IPS DF 19.7 (cell line): ENCODE measurements around the gene MISP.
A peak's percentile ranks its signal among the peaks of the same experiment; 100 is the strongest.
"Not testable (repeated sequence)": the region's sequence is repeated elsewhere in the genome, so short reads cannot be mapped to it uniquely, and the experiment has no call there.

Source experiments
- DNase-seq: peaks from one replicate; pipeline ENCODE4 v3.0.0-alpha.2; 2013; ENCODE audit warnings: low read depth, low spot score

The MISP gene

DNA sequence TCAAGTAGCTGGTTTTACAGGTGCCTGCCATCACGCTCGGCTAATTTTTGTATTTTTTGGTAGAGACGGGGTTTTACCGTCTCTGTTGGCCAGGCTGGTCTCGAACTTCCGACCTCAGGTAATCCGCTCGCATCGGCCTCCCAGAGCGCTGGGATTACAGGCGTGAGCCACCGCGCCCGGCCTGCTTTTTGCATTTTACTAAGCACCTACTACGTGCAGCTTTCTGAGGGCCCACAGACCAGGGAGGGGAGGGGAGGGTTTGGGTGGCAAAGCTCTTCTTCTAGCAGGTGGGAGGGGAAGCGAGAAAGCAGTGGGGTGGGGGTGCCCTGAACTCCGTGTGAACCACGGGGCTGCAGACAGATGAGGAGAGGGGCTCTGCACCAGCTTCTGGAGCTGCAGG lies 27.2 kb upstream of the MISP start:
- DNase-seq = no peak

DNA sequence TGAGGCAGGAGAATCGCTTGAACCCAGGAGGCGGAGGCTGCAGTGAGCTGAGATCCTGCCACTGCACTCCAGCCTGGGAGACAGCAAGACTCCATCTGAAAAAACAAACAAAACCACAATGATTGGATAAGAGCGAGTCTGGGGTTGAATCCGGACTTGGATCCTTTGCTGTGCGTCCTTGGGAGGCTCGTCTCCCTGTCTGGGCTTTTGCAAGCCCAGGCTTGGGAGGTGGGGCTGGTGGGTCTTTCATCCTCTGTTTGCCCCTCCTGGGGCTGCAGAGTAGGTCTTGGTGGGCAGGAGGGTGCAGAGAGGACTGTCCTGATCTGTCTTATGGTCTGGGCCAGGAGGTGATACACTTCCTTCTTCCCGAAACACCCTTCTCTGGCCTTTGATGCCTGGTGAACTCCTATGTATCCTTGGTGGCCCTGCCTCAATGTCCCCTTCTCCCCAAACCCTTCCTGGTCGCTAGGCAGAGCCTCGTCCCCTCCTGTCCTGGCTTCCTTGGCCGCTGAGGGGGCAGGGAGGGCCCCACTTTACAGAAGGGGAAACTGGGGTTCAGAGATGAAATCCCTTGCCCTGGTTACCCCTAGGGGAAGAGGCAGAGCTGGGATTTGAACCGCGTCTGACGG lies 25.3 kb upstream of the MISP start:
- DNase-seq = no peak

DNA sequence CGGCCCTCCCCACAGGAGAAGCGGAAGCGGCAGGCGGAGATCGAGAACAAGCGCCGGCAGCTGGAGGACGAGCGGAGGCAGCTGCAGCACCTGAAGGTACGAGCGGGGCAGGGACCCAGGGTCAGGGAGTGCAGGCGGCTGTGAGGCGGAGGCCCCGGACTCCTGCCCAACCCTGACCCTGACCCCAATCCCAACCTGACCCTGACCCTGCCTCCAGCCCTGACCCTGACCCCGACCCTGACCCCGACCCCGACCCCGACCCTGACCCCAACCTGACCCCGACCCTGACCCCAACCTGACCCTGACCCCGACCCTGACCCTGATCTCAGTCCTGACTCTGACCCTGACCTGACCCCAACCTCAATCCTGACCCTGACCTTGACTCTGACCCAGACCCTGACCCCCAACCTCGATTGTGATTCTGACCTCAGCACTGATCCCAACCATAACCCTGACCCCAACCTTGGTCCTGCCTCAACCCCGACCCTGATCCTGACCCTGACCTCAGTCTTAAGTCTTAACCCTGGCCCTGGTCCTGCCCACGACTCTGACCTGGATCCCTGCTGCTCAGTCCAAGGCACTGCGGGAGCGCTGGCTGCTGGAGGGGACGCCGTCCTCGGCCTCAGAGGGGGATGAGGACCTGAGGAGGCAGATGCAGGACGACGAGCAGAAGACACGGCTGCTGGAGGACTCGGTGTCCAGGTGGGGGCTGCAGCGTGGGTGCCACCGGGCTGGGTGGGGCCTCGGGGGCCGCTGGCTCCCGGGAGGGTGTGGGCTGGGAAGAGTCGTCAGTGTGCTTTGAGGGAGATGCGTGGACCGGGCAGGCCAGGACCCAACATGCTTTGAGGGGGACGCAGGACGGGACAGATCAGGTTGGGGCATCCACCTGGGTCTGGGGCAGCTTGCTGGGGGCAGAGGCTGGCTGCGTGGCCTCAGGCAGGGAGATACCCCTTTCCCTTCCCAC lies 23.6 kb upstream of the MISP start:
- no peak for DNase-seq

DNA sequence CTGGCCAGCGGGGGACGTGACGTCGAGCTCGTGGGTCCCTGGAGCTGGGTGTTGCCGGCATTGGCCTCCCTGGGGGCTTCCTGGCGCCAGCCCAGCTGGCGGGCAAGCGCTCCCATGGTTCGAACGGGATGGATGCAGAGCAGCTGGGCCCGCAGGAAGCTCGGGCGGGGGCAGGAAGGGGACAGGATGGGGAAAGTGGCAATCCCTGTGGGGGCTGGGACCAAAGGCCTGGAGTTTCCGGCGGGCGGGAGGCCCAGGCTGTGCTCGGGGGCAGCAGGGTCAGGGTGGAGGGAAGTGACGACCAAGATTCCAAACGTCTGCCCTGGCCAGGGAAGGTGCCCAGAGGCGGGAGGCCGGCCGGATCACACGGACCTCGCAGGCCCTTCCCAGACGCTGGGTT lies 22.9 kb upstream of the MISP start:
- no peak for DNase-seq

DNA sequence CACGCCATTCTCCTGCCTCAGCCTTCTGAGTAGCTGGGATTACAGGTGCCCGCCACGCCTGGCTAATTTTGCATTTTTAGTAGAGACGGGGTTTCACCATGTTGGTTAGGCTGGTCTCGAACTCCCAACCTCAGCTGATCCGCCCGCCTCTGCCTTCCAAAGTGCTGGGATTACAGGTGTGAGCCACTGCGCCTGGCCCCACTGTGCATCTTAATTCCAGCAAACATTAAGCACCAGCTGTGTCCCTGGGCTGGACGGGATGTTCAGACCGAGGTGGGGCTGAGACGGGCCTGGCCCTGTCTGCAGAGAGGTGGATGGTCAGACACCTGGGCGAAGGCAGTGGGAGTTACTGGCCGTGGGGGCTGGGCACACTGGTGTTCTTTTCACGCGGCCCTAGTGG lies 21.3 kb upstream of the MISP start:
- not testable (repeated sequence) for DNase-seq

DNA sequence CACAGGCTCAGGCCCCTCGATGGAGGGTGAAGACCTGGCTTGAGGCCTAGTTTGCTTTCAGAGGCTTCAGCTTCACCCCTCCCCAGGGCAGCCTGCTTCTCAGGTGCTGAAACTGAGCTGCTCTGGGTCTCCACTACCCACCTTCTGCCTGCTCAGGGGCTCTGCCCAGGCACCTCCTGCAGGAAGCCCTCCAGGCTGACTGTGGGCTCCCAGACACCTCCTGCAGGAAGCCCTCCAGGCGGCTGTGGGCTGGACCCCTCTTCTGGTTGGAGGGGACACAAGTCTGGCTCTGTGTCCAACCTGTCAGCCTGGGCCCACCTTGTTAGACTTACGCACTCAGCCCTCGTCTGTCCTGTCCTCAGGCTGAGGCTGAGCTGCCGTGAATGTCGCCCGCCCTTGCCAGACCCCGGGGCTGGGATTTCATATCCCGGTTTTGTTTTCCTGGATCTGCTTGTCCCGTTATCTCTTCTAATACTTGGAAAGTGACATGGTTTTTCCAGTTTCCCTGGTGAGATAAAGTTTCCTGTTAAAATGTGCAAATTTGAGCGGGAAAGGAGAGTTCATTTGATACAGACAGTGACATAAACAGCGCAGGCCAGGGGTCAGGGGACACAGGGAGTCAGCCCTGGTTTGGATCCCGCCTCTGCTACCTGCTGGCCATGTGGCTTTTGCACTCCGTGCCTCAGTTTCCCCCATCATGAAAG lies 20.8 kb upstream of the MISP start:
- no peak for DNase-seq

DNA sequence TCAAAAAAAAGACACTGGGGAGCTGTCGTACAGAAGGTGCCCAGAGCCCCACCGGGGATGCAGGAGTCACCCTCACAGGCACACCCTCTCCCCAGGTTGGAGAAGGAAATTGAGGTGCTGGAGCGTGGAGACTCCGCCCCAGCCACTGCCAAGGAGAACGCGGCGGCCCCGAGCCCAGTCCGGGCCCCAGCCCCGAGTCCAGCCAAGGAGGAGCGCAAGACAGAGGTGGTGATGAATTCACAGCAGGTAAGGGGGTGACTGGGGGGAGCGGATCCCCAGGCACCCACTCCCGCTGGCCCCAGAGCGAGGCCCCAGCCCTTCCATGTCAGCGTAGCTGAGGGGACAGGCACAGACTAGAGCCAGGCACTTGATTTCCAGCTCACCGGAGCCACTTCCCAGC lies 19.9 kb upstream of the MISP start:
- no peak for DNase-seq

DNA sequence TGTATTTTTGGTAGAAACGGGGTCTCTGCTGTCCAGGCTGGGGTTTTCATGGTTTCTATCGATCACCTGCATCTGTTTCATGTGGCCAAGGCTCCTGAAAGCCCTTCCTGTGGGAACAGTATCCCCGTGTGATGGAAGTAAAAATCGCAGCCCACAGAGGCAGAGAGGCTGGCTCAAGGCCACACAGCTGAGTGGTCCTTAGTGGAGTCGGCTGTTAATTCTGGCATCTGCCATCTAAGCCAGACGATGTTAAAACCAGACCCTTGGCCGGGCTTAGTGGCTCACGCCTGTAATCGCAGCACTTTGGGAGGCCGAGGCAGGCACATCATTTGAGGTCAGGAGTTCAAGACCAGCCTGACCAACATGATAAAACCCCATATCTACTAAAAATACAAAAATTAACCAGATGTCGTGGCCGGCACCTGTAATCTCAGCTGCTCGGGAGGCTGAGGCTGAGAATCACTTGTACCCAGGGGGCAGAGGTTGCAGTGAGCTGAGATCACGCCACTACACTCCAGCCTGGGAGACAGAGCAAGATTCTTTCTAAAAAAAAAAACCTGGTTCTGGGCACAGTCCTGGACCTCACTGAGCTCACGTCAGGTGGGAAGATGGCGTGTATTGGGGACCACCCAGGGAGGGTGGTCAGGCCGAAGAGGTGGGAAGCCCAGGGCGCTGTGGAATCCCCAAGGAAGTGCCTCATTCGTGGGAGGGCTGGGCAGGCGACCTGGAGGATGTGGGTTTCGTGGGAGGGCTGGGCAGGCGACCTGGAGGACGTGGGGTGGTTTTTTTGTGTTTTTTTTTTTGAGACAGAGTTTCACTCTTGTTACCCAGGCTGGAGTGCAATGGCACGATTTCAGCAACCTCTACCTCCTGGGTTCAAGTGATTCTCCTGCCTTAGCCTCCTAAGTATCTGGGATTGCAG lies 18.5 kb upstream of the MISP start:
- DNase-seq = no peak

DNA sequence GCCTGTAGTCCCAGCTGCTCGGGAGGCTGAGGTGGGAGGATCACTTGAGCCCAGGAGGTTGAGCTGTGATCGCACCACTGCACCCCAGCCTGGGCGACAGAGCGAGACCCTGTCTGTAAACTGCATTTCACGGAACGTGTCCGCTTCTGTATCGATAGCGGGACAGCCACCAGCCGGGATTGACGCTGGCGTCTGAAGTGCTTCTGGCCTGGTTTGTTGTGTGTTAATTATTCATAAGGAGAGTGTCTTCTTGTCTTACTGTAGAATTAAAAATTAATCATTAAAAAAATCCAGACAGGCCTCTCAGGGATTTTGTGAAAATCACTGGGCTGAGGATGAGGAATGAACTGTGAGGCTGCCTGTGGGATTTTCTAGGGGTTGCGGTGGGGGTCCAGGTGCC lies 16.2 kb upstream of the MISP start:
- no peak for DNase-seq

DNA sequence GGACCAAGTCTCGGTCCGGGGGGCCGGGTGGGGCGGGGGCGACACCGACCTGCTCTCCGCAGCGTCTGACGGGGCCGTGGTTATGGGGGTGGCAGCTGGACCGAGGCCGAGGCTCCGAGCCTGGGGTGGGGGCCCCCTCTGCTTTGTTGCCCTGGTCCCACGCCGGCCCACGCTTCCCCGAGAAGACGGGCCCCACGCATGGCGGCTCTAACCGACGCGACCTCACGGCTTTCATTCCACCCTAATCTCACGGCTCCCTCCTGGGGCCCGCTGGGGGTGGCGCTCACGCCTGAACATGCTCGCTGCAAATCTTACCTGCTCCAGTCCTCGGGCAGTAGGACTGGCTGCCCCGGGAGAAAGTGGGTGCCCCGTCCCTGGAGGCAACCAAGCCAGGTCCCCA lies 14.8 kb upstream of the MISP start:
- no peak for DNase-seq

DNA sequence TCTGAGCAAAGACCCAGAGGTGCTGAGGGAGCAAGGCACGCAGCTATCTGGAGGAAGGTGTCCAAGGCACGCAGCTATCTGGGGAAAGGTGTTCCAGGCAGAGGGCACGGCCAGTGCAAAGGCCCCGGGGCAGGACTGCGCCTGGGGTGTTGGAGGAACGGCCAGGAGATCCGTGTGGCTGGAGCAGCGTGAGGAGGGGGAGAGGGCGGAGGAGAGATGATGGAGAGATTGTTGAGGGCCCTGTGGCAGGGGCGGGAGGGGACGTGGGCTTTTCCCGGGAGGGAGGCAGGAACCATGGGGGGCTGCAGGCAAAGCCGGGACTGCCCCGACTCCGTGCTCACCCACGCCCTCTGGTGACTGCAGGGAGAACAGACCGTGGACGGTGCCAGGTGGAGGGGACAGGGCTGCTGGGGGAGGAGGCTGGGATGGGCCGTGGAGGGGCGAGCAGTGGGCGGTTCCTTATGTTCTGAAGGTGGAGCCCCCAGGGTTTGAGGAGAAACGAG lies 13.3 kb upstream of the MISP start:
- peak; percentile 17 for DNase-seq

DNA sequence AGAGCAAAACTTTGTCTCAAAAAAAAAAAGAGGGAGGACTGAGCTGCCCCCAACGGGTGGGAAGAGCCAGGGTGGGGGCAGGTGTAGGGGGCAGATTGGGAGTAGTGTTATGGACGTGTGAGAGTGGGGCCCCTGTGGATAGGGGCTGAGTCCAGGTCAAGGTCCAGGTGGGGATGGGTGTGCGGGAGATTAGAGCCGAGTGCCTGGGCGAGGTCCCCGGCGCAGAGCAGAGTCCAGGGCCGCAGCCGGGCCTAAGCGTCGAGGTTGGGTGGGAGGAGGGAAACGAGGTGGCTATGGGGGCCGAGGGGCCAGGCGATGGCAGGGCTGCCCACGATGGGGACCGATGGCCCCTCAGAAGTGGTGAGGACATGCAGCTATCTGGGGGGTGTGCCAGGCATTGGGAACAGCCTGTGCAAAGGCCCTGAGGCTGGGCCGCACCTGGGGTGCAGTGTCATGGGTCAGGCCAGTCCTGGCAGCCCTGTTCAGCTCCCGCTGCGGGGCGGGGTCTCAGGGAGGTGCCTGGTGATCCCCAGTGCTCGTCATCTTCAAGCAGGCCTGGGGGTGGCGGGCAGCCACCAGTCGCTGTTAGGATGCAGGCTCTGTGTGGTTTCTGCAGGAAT lies 12.3 kb upstream of the MISP start:
- DNase-seq = no peak

DNA sequence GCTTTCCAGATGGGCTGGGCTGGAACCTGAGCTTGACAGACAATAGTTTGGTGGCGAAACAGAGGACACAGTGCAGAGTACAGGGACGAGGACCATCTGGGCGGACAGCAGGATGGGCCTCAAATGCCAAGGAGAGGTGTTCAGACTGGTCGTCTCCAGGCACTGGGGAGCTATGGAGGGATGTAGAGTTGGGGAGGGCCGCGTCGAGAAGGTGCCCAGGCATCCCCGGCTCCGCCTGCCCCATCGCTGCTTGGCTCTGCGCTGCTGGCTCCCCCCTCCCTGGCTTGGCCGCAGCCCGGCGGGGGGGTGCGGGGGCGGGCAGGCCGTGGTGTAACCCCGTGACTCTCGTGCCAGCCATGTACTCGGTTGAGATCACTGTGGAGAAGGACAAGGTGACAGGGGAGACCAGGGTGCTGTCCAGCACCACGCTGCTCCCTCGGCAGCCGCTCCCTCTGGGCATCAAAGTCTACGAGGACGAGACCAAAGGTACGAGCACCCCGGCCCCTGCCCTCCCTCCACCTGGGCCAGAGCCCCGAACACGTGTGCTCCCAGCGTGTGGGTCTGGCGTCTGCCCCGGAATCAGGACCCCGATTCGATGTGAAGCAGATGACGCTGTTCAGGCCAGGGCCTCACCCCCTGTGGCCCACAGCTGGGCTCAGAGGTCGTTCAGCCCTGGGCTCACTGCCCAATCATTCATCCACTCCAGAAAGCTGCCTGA lies 10.8 kb upstream of the MISP start:
- DNase-seq = no peak

DNA sequence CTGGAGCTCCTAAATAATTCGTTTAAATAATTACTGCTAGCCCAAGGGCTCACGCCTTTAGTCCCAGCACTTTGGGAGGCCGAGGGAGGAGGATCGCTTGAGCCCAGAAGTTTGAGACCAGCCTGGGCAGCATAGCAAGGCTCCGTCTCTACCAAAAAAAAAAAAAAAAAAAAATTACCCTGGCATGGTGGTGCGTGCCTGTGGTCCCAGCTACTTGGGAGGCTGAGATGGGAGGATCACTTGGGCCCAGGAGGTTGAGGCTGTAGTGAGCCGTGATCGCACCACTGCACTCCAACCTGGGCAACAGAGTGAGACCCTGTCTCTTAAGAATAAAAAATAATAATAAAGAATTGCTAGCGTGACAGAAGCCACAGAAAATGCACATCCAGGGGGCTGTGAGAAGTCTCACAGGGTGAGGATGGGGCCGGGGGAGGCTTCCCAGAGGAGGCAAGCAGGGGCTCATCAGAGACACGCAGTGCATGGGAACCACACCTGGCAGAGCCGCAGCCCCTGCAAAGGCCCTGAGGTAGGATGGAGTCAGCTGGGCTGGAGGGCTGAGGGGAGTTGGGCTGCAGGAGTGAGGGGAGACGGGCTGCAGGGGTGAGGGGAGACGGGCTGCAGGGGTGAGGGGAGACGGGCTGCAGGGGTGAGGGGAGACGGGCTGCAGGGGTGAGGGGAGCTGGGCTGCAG lies 10.0 kb upstream of the MISP start:
- not testable (repeated sequence) for DNase-seq

DNA sequence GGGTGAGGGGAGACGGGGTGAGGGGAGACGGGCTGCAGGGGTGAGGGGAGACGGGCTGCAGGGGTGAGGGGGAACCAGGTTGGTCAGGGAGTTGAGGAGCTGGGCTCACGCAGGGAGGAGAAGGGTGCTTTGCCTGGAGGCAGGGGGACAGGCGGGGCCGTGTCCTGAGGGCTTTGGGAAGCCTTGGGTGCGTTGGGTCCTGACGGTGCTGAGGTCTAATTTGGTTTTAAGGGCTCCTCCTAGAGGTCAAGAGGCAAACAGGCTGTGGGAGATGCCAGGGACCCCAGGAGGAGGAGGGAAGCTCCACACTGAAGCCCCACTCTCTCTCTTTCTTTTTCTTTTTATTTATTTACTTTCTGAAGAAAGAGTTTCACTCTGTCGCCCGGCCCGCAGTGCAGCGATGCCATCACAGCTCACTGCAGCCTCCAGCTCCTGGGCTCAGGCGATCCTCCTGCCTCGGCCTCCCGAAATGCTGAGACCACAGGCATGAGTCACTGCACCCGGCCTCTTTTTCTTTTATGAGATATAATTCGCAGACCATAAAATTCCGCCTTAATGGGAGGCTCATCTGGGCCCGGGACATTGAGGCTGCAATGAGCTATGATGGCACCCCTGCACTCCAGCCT lies 9.3 kb upstream of the MISP start:
- peak; percentile 56 for DNase-seq

DNA sequence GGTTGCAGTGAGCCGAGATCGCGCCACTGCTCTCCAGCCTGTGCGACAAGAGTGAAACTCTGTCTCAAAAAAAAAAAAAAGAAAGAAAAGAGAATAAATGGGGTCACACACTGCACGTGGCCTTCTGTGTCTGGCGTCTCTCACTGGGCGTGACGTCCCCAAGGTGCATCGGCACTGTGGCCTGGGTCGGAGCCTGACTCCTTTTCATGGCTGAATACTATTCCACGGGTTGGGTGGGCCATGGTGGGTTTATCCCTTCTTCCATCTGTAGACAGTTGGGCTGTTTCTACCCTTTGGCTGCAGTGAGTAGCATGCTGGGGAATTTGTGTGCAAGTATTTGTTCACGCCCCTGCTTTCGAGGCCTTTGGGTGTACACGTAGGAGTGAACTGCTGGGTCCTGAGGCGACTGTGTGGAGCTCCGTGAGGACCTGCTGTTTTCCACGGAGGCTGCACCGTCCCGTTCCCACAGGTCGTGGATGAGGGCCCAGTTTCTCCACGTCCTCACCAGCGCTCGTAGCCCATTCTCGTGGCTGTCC lies 8.3 kb upstream of the MISP start:
- DNase-seq = no peak

DNA sequence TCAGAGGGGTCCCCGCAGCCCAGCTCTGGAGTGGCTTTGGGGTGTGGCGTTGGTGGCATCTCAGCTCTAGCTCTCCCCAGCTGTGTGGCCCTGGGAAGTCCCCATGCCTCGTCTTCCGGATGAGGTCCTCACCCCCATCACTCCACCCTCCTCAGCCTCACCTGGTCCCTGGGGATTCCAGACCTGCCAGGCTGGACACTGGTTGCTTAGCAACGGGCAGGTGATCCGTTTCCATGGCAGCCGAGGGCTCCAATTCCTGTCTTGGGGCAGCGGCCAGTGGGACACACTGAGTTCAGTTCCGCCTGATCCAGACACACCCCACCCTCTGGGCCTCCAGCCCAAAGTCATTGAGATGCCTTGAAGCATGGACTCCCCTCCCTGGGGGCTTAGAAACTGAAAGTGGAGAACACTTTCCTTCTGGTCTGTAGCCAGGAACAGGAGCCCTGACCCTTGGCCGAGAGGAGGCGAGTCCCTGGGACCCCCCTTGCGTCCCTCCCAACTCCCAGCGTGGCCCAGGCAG lies 7.7 kb upstream of the MISP start:
- DNase-seq = no peak

DNA sequence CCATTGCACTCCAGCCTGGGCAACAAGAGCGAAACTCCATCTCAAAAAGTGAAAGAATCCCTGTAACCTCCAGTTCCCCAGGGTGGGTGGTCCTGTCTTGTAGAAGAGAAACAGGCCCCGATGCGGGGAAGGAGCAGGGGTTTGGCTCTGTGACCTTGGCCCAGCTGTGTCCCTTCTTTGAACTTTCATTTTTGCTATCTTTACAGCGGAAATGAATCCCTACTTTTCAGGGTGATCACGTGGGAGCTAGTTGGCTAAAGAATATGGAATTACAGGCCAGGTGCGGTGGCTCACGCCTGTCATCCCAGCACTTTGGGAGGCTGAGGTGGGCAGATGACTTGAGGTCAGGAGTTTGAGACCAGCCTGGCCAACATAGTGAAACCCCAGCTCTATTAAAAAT lies 5.8 kb upstream of the MISP start:
- DNase-seq = not testable (repeated sequence)
